Measurements from ENCODE around the gene ABCA4. TPM values are rescaled to one million over a fixed set of nuclear protein-coding genes. Genes with fewer than 3 reads are reported as not detected.

Gene ABCA4
- total RNA-seq, 1 donor from 2014 or later = 3.2 TPM

GRCh38 chr1:94130851-94131595 is 10.1 kb upstream of the ABCA4 start:
- no peak for TF ChIP-seq CTCF (conservative IDR thresholded peaks at IDR 0.05)

DNA sequence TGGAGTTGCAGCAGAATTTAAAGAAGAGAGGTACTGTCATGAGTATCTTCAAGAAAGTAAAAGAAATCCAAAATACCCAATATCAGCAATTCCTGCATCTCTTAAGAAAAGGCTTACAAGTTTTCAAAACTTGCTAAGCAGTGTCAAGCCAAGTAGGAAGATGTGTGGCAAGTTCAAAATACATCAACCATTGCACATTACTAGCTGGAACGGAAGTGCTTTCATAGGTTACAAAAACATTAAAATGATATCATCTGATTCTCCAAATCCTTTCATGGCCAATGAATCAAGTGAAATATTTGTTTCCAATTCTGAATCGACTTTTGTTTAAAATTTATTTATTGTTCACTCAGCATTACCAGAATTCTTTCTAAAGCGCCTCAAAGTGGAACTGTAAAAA is 5.7 kb upstream of the ABCA4 start:
- H3K27me3 Mint-ChIP-seq = no peaks in the 10 kb centered on the region
- H3K36me3 Mint-ChIP-seq = peaks cover under 1% of the 10 kb centered on the region
- H3K4me1 Mint-ChIP-seq (ENCODE audit: unreplicated experiment) = peaks cover 16% of the 10 kb centered on the region
- peaks cover 3% of the 10 kb centered on the region for H3K9me3 Mint-ChIP-seq
- no peak overlapping the region for H3K27ac Mint-ChIP-seq
- TF ChIP-seq CTCF (conservative IDR thresholded peaks at IDR 0.05) = no peak
- no peak overlapping the region for H3K4me3 Mint-ChIP-seq
- no peak for DNase-seq (ENCODE audit: extremely low spot score, unreplicated experiment)

More at GRCh38 chr1:94130851-94131595, 10.1 kb upstream of the ABCA4 start:
- Mint-ChIP-seq H3K4me1 (ENCODE audit: unreplicated experiment) (peaks cover 14% of the 10 kb centered on the region), H3K4me3 (no peak overlapping the region), H3K27ac (no peak overlapping the region), H3K27me3 (no peaks in the 10 kb centered on the region), H3K36me3 (peaks cover 5% of the 10 kb centered on the region), H3K9me3 (no peaks in the 10 kb centered on the region)
- DNase-seq (ENCODE audit: extremely low spot score, unreplicated experiment) = no peak

GRCh38 chr1:94125551-94126514 is 4.9 kb upstream of the ABCA4 start:
- DNase-seq (ENCODE audit: extremely low spot score, unreplicated experiment) = no peak
- TF ChIP-seq CTCF (conservative IDR thresholded peaks at IDR 0.05) = no peak
- no peaks in the 10 kb centered on the region for H3K27me3 Mint-ChIP-seq
- H3K4me3 Mint-ChIP-seq = peak overlapping the region; percentile 10
- H3K36me3 Mint-ChIP-seq = peaks cover 4% of the 10 kb centered on the region
- peak overlapping the region; percentile 64 for H3K27ac Mint-ChIP-seq
- H3K9me3 Mint-ChIP-seq = peaks cover 7% of the 10 kb centered on the region
- peaks cover 16% of the 10 kb centered on the region for H3K4me1 Mint-ChIP-seq (ENCODE audit: unreplicated experiment)

- no peak overlapping the region for H3K4me3 Mint-ChIP-seq
- H3K27me3 Mint-ChIP-seq = no peaks in the 10 kb centered on the region
- peaks cover 4% of the 10 kb centered on the region for H3K36me3 Mint-ChIP-seq
- no peak overlapping the region for H3K27ac Mint-ChIP-seq
- peaks cover 7% of the 10 kb centered on the region for H3K9me3 Mint-ChIP-seq
- TF ChIP-seq CTCF (conservative IDR thresholded peaks at IDR 0.05) = no peak
- DNase-seq (ENCODE audit: extremely low spot score, unreplicated experiment) = no peak
- peaks cover 23% of the 10 kb centered on the region for H3K4me1 Mint-ChIP-seq (ENCODE audit: unreplicated experiment)
Measured at GRCh38 chr1:94124538-94124937, 3.6 kb upstream of the ABCA4 start.

GRCh38 chr1:94122201-94122970 is 1.4 kb upstream of the ABCA4 start:
- Mint-ChIP-seq H3K36me3 (peaks cover 4% of the 10 kb centered on the region), H3K27ac (no peak overlapping the region), H3K4me1 (ENCODE audit: unreplicated experiment) (peaks cover 43% of the 10 kb centered on the region), H3K4me3 (no peak overlapping the region), H3K9me3 (peaks cover 7% of the 10 kb centered on the region), H3K27me3 (no peaks in the 10 kb centered on the region)
- DNase-seq (ENCODE audit: extremely low spot score, unreplicated experiment) = no peak
- no peak for TF ChIP-seq CTCF (conservative IDR thresholded peaks at IDR 0.05)
